ENCODE results near the gene COL23A1. TPM values are rescaled to one million over a fixed set of nuclear protein-coding genes. Genes with fewer than 3 reads are reported as not detected.

Gene COL23A1
- total and polyA plus RNA-seq, 2 experiments from 2014 or later: 4.8 to 8.2 TPM

- Histone ChIP-seq H4K20me1 (replicated peaks; ENCODE audit: insufficient read depth) (no peaks in the 10 kb centered on the region; the same call in none of the 2 replicates), H3K4me2 (no peak overlapping the region), H3K36me3 (ENCODE audit: insufficient read depth) (no peaks in the 10 kb centered on the region), H3K9me2 (ENCODE audit: insufficient read depth) (no peaks in the 10 kb centered on the region), H3K27me3 (ENCODE audit: insufficient read depth) (no peaks in the 10 kb centered on the region), H3K79me2 (replicated peaks; ENCODE audit: insufficient read depth) (no peaks in the 10 kb centered on the region), H2AFZ (no peak overlapping the region), H3K4me1 (ENCODE audit: insufficient read depth) (no peaks in the 10 kb centered on the region), H3K27ac (ENCODE audit: low read depth) (no peak overlapping the region), H3F3A (replicated peaks; ENCODE audit: low read depth) (no peaks in the 10 kb centered on the region), H3K4me3 (no peak overlapping the region)
- peaks cover 4% of the 10 kb centered on the region for H3K27me3 Mint-ChIP-seq (ENCODE audit: insufficient read depth, low read depth, poor library complexity)
- H3K4me3 Mint-ChIP-seq: no peak overlapping the region
- peaks cover 5% of the 10 kb centered on the region; the same call in 2 of the 3 replicates for H3K9me3 Mint-ChIP-seq
- peaks cover 22% of the 10 kb centered on the region for H3K4me1 Mint-ChIP-seq
- ATAC-seq (no peak), DNase-seq (ENCODE audit: low spot score) (no peak)
- no peaks in the 10 kb centered on the region for H3K36me3 Mint-ChIP-seq (ENCODE audit: low read depth)
- no peak overlapping the region for H3K27ac Mint-ChIP-seq
- TF ChIP-seq STAT1 (IDR thresholded peaks at IDR 0.05; ENCODE audit: unreplicated experiment): no peak
- TF ChIP-seq ZNF462 (CRISPR knock-in tag; IDR thresholded peaks at IDR 0.05): no peak
- TF ChIP-seq ETS1 (IDR thresholded peaks at IDR 0.05): no peak
- no peak for TF ChIP-seq ZNF114 (CRISPR knock-in tag; IDR thresholded peaks at IDR 0.05)
- TF ChIP-seq JUNB (IDR thresholded peaks at IDR 0.05; ENCODE audit: unreplicated experiment): no peak
- no peak for TF ChIP-seq NANOG (IDR thresholded peaks at IDR 0.05; ENCODE audit: borderline replicate concordance)
These were observed 114.8 kb downstream of the COL23A1 start for GRCh38 chr5:178475422-178475821.

Measured in GM23338 (cell line).